ENCODE results near the gene KRTAP5-8. TPM values are rescaled to one million over a fixed set of nuclear protein-coding genes. Genes with fewer than 3 reads are reported as not detected.
"Not testable (repeated sequence)": the region's sequence is repeated elsewhere in the genome, so short reads cannot be mapped to it uniquely, and the experiment has no call there.

KRTAP5-8 gene
- polyA plus RNA-seq, 1 donor: not detected

GRCh38 chr11:71507102-71507501, 30.7 kb upstream of the KRTAP5-8 start:
- DNase-seq: no peak

DNA sequence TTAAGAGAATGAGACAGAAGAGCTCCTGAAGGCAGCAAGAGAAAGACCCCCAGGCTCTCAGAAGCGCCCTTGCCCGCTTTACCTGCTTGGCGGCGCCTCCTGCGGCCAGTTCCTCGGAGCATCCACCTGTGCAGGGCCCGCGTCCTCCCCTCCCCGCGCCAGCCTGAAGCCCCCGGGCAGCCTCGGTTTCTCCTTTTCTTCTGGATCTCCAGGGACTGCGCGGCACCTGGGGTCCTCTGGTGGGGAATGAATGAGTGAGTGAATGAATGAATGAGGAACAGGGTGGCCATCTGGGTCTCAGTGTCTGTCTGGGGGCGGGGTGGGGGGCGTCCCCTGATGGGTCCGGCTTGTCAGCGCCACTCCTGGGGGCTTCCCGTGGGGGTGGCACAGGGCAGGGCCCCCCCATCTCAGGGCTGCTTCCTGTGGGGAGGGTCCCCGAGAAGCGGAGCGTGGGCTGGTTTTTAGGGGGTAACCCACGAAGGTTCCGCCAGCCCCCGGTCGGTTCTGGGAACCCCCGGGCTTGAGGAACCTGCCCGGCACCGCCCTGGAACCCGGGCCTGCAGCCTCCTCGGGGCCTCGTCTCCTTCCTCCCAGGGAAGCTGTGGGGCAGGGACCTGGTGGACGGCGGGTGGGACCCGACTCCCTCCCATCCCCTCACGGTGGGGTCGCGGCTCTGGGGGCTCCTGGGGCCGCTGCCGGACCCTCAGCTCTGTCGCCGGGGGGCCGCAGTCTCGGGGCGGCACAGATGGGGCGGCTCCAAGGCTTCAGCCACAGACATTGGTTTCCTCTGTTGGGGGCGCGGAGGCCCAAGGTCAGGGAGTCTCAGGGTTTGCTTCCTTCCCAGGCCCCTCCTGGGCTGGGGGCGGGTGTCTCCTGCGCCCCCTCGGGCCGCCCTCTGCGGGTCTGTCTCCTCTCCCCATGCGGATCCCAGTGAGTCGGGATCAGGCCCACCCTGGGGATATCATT, 19.0 kb upstream of the KRTAP5-8 start:
- no peak for DNase-seq

- DNase-seq: no peak
Measured at GRCh38 chr11:71519546-71519945, 18.3 kb upstream of the KRTAP5-8 start.

- no peak for DNase-seq
Measured at GRCh38 chr11:71525188-71525937, 12.5 kb upstream of the KRTAP5-8 start.

DNA sequence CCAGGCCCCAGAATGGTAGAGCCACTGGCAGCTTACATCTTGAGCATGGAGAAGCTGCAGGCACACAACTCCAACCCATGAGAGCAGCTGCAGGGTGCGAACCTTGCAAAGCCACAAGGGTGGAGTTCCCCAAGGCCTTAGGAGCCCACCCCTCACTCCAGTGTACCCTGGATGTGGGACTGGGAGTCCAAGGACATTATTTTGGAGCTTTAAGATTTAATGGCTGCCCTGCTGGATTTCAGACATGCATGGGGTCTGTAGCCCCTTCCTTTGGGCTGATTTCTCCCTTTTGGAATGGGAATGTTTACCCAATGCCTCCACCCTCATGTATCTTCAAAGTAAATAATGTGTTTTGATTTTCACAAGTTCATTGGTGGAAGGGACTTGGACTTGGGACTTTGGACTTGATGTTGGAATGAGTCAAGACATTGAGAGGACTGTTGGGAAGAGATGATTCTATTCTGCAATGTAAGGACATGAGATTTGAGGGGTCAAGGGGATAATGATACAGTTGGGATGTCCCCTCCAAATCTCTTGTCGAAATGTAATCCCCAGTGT, 11.8 kb upstream of the KRTAP5-8 start:
- no peak for DNase-seq

DNA sequence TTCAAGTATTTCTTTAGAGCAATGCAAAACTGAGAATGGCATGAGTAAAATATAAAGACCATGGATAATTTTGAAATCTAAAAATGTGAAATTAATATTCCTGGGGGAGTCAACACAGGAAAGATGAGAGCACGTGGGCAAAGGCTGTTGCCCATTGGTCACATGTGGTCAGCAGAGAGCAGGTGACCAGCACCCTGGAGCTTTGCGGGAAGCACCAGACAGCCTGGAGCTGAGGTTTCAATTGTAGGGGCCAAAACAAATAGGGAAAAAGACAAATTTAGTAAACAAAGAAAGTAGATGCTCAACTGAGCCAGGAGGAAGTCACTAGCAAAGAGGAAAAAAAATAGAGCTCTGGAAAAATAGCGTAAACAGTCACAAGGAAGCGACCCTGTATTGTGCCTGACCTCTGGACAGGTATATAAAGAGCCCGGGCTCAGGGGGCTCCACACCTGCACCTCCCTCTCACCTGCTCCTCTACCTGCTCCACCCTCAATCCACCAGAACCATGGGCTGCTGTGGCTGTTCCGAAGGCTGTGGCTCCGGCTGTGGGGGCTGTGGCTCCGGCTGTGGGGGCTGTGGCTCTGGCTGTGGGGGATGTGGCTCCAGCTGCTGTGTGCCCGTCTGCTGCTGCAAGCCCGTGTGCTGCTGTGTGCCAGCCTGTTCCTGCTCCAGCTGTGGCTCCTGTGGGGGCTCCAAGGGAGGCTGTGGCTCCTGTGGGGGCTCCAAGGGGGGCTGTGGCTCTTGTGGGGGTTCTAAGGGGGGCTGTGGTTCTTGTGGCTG, 10.8 kb upstream of the KRTAP5-8 start, which contains the start of gene KRTAP5-7:
Gene KRTAP5-7 (plus strand): TSS at position 472 of the 780 bp plus-strand sequence. CDS start 34 bp downstream, at position 506.
- DNase-seq: not testable (repeated sequence)

DNA sequence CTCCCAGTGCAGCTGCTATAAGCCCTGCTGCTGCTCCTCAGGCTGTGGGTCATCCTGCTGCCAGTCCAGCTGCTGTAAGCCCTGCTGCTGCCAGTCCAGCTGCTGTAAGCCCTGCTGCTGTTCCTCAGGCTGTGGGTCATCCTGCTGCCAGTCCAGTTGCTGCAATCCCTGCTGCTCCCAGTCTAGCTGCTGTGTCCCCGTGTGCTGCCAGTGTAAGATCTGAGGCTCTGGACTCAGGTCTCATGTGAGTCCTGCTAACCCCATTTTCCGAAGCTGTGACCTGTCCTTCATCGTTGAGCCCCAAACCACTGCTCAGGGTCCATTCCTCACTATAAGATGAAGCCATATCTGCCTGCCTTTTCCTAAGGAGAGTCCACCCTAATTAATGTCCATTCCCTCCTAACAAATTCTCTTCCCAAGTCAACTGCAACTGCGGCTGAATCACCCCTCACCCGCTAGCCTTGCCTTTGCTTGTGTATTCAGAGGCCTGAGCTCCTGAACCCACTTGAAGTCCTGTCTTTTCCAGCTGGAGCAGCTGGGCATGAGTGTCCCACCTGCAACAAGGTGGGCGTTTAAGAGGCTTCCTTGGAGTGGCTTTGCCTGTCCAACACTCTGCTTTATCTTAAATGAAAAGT, 10.1 kb upstream of the KRTAP5-8 start:
- DNase-seq: no peak

DNA sequence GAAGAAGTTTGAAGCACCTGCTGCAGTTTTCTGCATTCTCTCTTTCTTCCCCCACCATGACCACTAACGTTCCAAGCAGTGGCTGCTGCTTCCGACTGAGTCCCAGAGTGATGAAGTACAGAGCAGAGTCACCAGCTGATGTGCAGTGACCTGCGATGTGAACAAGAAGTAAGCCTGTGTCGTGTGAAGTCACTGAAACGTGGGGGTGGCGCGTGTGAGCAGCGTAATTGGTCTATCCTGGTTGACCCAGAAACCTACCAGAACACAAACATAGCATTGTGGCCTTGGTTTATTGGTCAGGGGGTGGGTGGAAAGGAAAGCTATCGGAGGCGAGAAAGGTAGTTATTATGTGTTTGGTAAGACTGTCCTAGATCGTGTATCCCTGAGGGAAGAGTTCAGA, 7.2 kb upstream of the KRTAP5-8 start:
- no peak for DNase-seq

DNA sequence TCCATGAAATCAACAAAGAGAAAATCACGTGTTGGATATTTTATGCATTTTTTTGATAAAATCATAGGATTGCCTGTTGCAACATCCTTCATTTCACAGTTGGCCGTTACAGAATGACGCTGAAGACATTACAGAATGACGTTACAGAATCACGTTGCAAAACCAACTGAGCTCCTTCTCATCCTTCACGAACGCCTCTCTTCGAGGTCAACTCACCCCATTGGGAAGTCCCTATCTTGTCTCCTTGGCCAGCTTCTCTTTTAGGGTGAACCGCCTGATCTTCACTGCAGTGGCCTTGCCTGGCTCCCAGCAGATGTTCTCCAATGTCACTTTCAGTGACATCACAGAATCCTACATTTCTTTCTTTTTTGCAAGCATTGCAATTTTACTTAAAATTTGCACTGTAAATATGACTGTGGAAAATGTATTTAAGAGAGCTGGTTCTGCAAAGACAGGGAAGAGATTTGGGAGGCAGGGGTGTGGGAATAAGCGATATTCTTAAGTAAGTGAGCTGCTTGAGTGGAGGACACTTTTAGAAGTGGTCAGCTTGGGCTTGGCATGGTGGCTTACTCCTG, 5.7 kb upstream of the KRTAP5-8 start:
- DNase-seq: no peak

DNA sequence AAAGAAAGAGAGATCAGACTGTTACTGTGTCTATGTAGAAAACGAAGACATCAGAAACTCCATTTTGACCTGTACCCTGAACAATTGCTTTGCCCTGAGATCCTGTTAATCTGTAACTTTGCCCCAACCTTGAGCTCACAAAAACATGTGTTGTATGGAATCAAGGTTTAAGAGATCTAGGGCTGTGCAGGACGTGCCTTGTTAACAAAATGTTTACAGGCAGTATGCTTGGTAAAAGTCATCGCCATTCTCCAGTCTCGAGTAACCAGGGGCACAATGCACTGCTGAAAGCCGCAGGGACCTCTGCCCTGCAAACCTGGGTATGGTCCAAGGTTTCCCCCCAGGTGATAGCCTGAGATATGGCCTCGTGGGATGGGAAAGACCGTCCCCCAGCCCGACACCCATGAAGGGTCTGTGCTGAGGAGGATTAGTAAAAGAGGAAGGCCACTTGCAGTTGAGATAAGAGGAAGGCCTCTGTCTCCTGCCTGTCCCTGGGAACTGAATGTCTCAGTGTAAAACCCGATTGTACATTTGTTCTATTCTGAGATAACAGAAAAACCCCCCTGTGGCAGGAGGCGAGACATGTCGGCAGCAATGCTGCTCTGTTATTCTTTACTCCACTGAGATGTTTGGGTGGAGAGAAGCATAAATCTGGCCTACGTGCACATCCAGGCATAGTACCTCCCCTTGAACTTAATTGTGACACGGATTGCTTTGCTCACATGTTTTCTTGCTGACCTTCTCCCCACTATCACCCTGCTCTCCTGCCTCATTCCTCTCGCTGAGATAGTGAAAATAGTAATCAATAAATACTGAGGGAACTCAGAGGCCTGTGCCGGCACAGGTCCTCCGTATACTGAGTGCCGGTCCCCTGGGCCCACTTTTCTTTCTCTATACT, 2.9 kb upstream of the KRTAP5-8 start:
- DNase-seq: not testable (repeated sequence)

DNA sequence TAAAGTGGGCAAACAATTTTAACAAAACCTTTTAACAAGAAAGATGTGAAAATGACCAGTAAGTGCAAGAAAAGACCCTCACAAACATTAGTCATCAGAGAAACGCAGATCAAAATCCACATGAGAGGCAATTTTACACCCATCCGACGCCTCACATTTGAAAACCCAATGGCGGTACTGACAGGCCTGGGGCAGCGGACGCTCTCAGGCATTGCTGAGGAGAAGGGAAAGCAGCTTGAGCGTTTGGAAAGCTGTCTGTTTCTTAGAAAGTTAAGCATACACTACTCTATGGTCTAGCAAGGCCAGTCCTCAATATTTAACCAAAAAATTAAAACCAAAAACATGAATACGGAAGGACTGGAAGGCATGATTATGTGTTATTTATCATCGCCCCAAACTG, 2.0 kb upstream of the KRTAP5-8 start:
- no peak for DNase-seq

DNA sequence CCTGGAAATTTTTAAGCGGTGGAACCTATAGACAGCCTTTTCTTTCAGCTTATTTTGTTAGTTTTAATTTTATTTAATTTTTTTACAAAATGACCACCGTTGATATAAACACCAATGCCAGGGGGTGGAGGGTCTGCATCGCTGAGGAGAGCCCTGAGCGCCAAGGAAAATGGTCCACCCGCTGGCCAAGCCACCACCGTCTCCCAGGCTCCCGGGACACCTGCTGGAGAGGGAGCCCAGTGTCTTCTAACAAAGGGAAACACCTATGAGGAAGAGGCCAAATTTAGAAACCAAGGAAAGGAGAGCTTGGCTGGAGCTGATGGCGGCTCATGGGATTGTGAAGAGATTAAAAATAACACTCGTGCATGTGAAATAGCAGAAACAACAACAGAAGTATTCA, 288 bp upstream of the KRTAP5-8 start:
- no peak for DNase-seq

GRCh38 chr11:71538666-71538990, 803 bp downstream of the KRTAP5-8 start:
- DNase-seq: no peak

DNA sequence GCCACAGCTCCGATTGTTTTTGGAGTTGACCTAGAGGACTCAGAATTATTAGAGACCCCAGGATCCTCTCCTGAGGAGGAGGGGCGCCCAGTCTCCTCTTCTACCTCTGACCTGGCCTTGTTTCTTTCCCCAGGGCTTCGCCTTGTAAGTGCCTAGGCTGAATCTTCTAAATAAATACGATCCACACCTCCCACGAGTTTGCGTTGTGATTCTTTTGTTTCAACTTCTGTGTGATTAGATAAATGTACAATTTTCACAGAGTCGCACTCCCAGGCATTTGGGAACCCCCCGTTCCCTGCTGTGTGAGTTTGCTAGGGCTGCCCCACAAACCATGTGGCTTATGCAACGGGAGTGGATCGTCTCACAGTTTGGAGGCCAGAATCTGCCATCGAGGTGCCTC, 1.2 kb downstream of the KRTAP5-8 start:
- DNase-seq: no peak

GRCh38 chr11:71539971-71540370, 2.1 kb downstream of the KRTAP5-8 start:
- DNase-seq: not testable (repeated sequence)

DNA sequence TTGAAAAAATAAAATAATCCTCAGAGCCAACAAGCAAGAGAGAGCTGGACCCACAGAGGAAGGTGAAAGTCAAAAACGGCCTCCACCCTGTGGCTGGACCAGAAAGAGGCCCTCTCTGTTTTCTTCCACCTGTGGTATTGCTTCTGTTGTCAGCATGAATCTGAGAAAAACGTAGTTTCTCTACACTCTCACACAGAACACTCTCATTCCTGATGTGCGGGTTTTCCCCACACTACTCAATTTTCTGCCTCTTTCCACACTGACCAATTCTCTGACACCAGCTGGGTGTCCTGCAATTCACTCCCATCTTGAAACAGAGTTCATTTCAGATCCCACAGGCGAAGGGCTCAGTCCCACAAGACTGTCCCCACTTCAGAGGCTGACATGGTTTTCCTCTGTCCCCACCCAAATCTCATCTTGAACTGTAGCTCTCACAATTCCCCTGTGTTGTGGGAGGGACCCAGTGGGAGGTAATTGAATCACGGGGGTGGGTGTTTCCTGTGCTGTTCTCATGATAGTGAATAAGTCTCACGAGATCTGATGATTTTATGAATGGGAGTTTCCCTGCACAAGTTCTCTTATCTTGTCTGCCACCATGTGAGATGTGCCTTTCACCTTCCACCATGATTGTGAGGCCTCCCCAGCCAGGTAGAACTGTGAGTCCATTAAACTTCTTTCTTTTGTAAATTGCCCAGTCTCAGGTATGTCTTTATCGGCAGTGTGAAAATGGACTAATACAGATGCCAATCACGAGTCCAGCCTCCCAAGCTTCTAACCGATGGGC, 2.9 kb downstream of the KRTAP5-8 start:
- DNase-seq: not testable (repeated sequence)

GRCh38 chr11:71542382-71542781, 4.6 kb downstream of the KRTAP5-8 start:
- no peak for DNase-seq

GRCh38 chr11:71542879-71543777, 5.3 kb downstream of the KRTAP5-8 start:
- no peak for DNase-seq

- no peak for DNase-seq
Measured at GRCh38 chr11:71543866-71544265, 6.0 kb downstream of the KRTAP5-8 start.

Measured in hindlimb muscle (tissue), 1 donor.